Esophagus squamous epithelium (tissue), 4 donors: ENCODE data around the gene DENND1B.

Experiments used
- CTCF ChIP-seq, 6 experiments: fragments of 450-650 bp in 4 of 6; fragments of 200-600 bp in 2 of 6; sonication (generic) in 2 of 6; IDR thresholded peaks; one replicate each; pipeline ENCODE4 v1.5.1; 2016 to 2019; ENCODE audit warnings: antibody characterized with exemption in 6 of 6, mild to moderate bottlenecking in 4 of 6, moderate library complexity in 4 of 6
- POLR2A ChIP-seq, 4 donors: fragments of 450-650 bp; IDR thresholded peaks; one replicate each; pipeline ENCODE4 v1.6.1; 2017; ENCODE audit warnings: antibody characterized with exemption in 4 of 4, mild to moderate bottlenecking in 4 of 4, moderate library complexity in 3 of 4

- TF ChIP-seq CTCF (IDR thresholded peaks at IDR 0.05): no peak
- TF ChIP-seq POLR2A (IDR thresholded peaks at IDR 0.05): no peak
These were observed 114.9 kb downstream of the DENND1B start for GRCh38 chr1:197660389-197660788.
